Measurements from ENCODE around the gene ANKS1A.
A peak's percentile ranks its signal among the peaks of the same experiment; 100 is the strongest.

ANKS1A gene

DNA sequence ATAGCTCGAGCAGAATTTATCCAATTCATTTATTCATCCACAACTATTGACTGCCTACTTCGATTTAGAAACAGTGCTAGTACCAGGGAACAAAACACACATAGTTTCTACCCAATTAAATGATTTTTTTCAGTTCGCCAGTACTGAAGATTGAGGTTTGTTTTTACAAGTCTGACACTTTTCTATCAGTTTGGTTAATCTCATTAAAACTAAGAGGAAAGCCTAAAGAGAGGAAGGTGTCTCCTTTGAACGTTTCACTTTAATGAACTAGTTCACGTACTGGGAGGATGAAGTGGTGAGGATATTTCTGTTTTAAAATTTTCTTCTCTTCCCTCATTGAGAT, 570 bp upstream of the ANKS1A start:
- ChIA-PET POLR2A (interaction anchor here (0.7 to 2.9 kb wide), 16 partner anchors 9 to 371 kb away, joined by 3 to 25 read pairs (median 6); partner anchors contain the start of genes BLTP3A, ILRUN, SNRPC and ZNF76), CTCF (interaction anchor here (0.6 to 1.9 kb wide), 9 partner anchors 8 to 328 kb away, joined by 3 to 6 read pairs (median 3); partner anchors contain the start of gene BLTP3A)
- no peaks in the 10 kb centered on the region for H3K9me3 ChIP-seq (ENCODE audit: control insufficient read depth, insufficient read depth, low read depth, low read length)
- peaks cover 6 to 12% of the 10 kb centered on the region in 2 experiments; a peak in 2 of 3 replicates for H3K36me3 ChIP-seq (ENCODE audit: control insufficient read depth in 2 of 2, insufficient read depth in 1 of 2, low read length in 2 of 2)
- peak overlapping the region; percentile 73 for H3K4me3 ChIP-seq (ENCODE audit: low read depth, low read length)
- H3K27ac ChIP-seq (ENCODE audit: extremely low read depth, low read depth, low read length): peak overlapping the region; percentile 78
- no peak for TF ChIP-seq ZNF596 (tag by site-specific recombination; IDR thresholded peaks at IDR 0.05)
- no peak for TF ChIP-seq ZNF777 (tag by site-specific recombination; IDR thresholded peaks at IDR 0.05; ENCODE audit: borderline replicate concordance)
- TF ChIP-seq, protein P1, sequence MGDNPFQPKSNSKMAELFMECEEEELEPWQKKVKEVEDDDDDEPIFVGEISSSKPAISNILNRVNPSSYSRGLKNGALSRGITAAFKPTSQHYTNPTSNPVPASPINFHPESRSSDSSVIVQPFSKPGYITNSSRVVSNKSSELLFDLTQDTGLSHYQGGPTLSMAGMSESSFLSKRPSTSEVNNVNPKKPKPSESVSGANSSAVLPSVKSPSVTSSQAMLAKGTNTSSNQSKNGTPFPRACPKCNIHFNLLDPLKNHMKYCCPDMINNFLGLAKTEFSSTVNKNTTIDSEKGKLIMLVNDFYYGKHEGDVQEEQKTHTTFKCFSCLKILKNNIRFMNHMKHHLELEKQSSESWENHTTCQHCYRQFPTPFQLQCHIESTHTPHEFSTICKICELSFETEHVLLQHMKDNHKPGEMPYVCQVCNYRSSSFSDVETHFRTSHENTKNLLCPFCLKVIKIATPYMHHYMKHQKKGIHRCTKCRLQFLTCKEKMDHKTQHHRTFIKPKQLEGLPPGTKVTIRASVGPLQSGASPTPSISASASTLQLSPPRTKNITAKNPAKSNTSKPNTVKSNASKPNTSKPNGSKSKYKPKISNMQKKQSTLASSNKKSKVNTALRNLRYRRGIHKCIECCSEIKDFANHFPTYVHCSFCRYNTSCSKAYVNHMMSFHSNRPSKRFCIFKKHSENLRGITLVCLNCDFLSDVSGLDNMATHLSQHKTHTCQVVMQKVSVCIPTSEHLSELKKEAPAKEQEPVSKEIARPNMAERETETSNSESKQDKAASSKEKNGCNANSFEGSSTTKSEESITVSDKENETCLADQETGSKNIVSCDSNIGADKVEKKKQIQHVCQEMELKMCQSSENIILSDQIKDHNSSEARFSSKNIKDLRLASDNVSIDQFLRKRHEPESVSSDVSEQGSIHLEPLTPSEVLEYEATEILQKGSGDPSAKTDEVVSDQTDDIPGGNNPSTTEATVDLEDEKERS (tag by site-specific recombination; IDR thresholded peaks at IDR 0.05): no peak
- TF ChIP-seq ZNF175 (tag by site-specific recombination; IDR thresholded peaks at IDR 0.05): no peak
- TF ChIP-seq ZNF843 (tag by site-specific recombination; IDR thresholded peaks at IDR 0.05): no peak
- no peak for TF ChIP-seq ZNF132 (tag by site-specific recombination; IDR thresholded peaks at IDR 0.05; ENCODE audit: borderline replicate concordance)
- no peak for TF ChIP-seq ZFHX2 (tag by site-specific recombination; conservative IDR thresholded peaks at IDR 0.05)
- TF ChIP-seq, protein P2, sequence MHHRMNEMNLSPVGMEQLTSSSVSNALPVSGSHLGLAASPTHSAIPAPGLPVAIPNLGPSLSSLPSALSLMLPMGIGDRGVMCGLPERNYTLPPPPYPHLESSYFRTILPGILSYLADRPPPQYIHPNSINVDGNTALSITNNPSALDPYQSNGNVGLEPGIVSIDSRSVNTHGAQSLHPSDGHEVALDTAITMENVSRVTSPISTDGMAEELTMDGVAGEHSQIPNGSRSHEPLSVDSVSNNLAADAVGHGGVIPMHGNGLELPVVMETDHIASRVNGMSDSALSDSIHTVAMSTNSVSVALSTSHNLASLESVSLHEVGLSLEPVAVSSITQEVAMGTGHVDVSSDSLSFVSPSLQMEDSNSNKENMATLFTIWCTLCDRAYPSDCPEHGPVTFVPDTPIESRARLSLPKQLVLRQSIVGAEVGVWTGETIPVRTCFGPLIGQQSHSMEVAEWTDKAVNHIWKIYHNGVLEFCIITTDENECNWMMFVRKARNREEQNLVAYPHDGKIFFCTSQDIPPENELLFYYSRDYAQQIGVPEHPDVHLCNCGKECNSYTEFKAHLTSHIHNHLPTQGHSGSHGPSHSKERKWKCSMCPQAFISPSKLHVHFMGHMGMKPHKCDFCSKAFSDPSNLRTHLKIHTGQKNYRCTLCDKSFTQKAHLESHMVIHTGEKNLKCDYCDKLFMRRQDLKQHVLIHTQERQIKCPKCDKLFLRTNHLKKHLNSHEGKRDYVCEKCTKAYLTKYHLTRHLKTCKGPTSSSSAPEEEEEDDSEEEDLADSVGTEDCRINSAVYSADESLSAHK (tag by site-specific recombination; IDR thresholded peaks at IDR 0.05): no peak
- TF ChIP-seq GFI1B (tag by site-specific recombination; IDR thresholded peaks at IDR 0.05): no peak
- TF ChIP-seq ZNF658 (tag by site-specific recombination; IDR thresholded peaks at IDR 0.05): no peak
- TF ChIP-seq, protein P3, sequence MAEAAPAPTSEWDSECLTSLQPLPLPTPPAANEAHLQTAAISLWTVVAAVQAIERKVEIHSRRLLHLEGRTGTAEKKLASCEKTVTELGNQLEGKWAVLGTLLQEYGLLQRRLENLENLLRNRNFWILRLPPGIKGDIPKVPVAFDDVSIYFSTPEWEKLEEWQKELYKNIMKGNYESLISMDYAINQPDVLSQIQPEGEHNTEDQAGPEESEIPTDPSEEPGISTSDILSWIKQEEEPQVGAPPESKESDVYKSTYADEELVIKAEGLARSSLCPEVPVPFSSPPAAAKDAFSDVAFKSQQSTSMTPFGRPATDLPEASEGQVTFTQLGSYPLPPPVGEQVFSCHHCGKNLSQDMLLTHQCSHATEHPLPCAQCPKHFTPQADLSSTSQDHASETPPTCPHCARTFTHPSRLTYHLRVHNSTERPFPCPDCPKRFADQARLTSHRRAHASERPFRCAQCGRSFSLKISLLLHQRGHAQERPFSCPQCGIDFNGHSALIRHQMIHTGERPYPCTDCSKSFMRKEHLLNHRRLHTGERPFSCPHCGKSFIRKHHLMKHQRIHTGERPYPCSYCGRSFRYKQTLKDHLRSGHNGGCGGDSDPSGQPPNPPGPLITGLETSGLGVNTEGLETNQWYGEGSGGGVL (tag by site-specific recombination; IDR thresholded peaks at IDR 0.05): no peak
- TF ChIP-seq, protein P4, sequence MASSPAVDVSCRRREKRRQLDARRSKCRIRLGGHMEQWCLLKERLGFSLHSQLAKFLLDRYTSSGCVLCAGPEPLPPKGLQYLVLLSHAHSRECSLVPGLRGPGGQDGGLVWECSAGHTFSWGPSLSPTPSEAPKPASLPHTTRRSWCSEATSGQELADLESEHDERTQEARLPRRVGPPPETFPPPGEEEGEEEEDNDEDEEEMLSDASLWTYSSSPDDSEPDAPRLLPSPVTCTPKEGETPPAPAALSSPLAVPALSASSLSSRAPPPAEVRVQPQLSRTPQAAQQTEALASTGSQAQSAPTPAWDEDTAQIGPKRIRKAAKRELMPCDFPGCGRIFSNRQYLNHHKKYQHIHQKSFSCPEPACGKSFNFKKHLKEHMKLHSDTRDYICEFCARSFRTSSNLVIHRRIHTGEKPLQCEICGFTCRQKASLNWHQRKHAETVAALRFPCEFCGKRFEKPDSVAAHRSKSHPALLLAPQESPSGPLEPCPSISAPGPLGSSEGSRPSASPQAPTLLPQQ (tag by site-specific recombination; IDR thresholded peaks at IDR 0.05): no peak
- TF ChIP-seq ZNF174 (tag by site-specific recombination; IDR thresholded peaks at IDR 0.05): no peak
- peaks cover 2% of the 10 kb centered on the region; the same call in 1 of the 2 replicates for H3K4me1 ChIP-seq (ENCODE audit: control insufficient read depth, insufficient read depth, low read length)

- peak overlapping the region; percentile 73 for H3K4me3 ChIP-seq (ENCODE audit: low read depth, low read length)
- CTCF ChIA-PET: interaction anchor here (0.8 to 1.1 kb wide), 2 partner anchors 23 to 249 kb away, joined by 3 read pairs; no protein-coding TSS in a partner anchor
- no peaks in the 10 kb centered on the region for H3K9me3 ChIP-seq (ENCODE audit: control insufficient read depth, insufficient read depth, low read depth, low read length)
- H3K36me3 ChIP-seq (ENCODE audit: control insufficient read depth in 2 of 2, insufficient read depth in 1 of 2, low read length in 2 of 2): peaks cover under 1 to 5% of the 10 kb centered on the region in 2 experiments; a peak in 2 of 3 replicates
- H3K4me1 ChIP-seq (ENCODE audit: control insufficient read depth, insufficient read depth, low read length): peaks cover 2% of the 10 kb centered on the region; the same call in 1 of the 2 replicates
- no peak overlapping the region for H3K27ac ChIP-seq (ENCODE audit: extremely low read depth, low read depth, low read length)
- TF ChIP-seq ZBTB8A (tag by site-specific recombination; IDR thresholded peaks at IDR 0.05) (no peak), ZNF248 (tag by site-specific recombination; IDR thresholded peaks at IDR 0.05) (no peak)
- POLR2A ChIA-PET: no interaction called here
Observed at GRCh38 chr6:34890533-34890925, 1.5 kb downstream of the ANKS1A start.

Measured in HEK293 (cell line).